Stimulated activated effector memory CD8-positive, alpha-beta T cell treated with anti-CD3 and anti-CD28 coated beads, Interleukin-12 subunit alpha, Interleukin-12 subunit beta, amount 100 ng/mL, for 72 hours (primary cell): Measurements from ENCODE around the gene ZNF438.
A peak's percentile ranks its signal among the peaks of the same experiment; 100 is the strongest.
"Not testable (repeated sequence)": the region's sequence is repeated elsewhere in the genome, so short reads cannot be mapped to it uniquely, and the experiment has no call there.

Source experiments
- ATAC-seq: fragments of 150-1000 bp; cut with Tn5 transposase; 2 replicates; pipeline ENCODE4 v1.10.0; 2021
- DNase-seq, 2 donors: peaks; one replicate each; pipeline ENCODE4 v3.0.0; 2021 to 2022; ENCODE audit warnings: low spot score in 2 of 2
- H3K27ac Mint-ChIP-seq: one replicate; pipeline ENCODE4 v1.8.0; 2022; ENCODE audit warnings: mild to moderate bottlenecking, mixed read lengths
- H3K36me3 Mint-ChIP-seq: one replicate; pipeline ENCODE4 v1.8.0; 2022; ENCODE audit warnings: mild to moderate bottlenecking, mixed read lengths
- H3K4me1 Mint-ChIP-seq: one replicate; pipeline ENCODE4 v1.8.0; 2022; ENCODE audit warnings: mixed read lengths
- H3K4me3 Mint-ChIP-seq: one replicate; pipeline ENCODE4 v1.8.0; 2022; ENCODE audit warnings: mild to moderate bottlenecking, mixed read lengths
- H3K9me3 Mint-ChIP-seq: one replicate; pipeline ENCODE4 v1.8.0; 2022; ENCODE audit warnings: mixed read lengths

Gene ZNF438

DNA sequence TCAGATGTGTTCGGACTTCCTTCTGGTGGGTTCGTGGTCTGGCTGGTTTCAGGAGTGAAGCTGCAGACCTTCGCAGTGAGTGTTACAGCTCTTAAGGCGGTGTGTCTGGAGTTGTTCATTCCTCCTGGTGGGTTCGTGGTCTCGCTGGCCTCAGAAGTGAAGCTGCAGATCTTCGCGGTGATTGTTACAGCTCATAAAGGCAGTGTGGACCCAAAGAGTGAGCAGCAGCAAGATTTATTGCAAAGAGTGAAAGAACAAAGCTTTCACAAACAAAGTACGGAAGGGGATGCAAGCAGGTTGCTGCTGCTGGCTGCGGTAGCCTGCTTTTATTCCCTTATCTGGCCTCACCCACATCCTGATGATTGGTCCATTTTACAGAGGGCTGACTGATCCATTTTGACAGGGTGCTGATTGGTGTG is 102.3 kb downstream of the ZNF438 start:
- not testable (repeated sequence) for H3K4me1 Mint-ChIP-seq, H3K36me3 Mint-ChIP-seq, DNase-seq, ATAC-seq, H3K9me3 Mint-ChIP-seq, H3K27ac Mint-ChIP-seq
- H3K4me3 Mint-ChIP-seq = peak overlapping the region; percentile 25

DNA sequence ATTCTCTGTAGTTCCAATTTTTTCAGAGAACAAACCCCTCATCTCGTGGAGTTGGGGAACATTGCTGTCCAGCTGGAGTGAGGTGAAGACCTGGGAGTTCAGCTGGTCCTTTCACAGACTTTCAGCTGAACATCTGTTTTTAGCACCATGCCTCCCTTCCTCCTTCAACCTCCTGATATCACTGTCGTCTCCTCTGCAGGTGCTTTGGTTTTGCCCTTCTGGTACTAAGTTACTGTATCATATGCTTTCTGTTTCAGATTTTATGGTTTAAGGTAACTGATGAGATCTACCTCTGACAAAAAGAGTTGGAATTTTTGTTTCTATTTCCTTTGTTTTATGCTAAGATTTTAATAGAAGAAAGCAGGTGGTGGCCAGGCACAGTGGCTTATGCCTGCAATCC is 102.9 kb downstream of the ZNF438 start:
- ATAC-seq (no peak), DNase-seq (no peak)
- peak overlapping the region; percentile 25 for H3K4me3 Mint-ChIP-seq
- H3K9me3 Mint-ChIP-seq = peaks cover 10% of the 10 kb centered on the region
- H3K27ac Mint-ChIP-seq = no peak overlapping the region
- peaks cover 6% of the 10 kb centered on the region for H3K36me3 Mint-ChIP-seq
- H3K4me1 Mint-ChIP-seq = peaks cover 8% of the 10 kb centered on the region

DNA sequence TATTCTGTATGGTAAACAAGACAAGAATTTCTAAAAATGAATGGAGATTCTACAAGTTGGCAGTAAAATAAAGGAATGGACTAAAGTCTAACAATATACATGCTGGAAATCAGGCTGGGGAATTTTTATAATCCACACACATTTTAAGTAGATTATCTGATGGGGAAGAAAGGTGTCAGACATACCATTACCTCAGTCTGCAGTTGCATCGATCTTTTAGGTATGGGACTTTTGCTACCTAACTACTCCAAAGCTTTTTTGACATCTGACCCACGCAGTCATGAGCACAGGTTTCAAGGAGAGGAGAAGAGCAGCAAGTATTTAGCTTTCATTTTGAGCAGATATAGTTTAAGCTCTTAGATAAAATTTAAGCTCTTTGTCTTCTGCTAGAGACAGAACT is 113.0 kb downstream of the ZNF438 start:
- Mint-ChIP-seq H3K4me1 (no peaks in the 10 kb centered on the region), H3K27ac (no peak overlapping the region)
- no peak for DNase-seq

DNA sequence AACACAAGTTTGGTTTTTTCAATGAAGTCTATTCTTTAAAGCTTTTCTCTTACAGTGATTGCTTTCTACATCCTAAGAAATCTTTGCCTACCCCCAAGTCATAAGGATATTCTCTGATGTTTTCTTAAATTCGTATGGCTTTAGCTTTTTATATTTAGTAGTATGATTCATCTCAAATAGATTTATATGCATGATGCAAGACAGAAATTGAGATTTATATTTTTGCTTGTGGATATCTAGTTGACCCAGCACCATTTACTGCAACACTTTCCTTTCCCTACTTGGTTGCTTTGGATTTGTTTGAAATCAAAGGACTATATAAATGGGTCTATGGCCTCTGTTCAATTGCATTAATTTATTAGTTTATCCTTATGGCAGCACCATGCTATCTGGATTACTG is 113.9 kb downstream of the ZNF438 start:
- DNase-seq = no peak
- Mint-ChIP-seq H3K4me3 (no peak overlapping the region), H3K36me3 (no peaks in the 10 kb centered on the region), H3K4me1 (no peaks in the 10 kb centered on the region), H3K9me3 (no peaks in the 10 kb centered on the region), H3K27ac (no peak overlapping the region)
- ATAC-seq = no peak

More for the DNA sequence above, 113.0 kb downstream of the ZNF438 start:
- H3K36me3 Mint-ChIP-seq = no peaks in the 10 kb centered on the region
- no peaks in the 10 kb centered on the region for H3K9me3 Mint-ChIP-seq
- no peak overlapping the region for H3K4me3 Mint-ChIP-seq
- ATAC-seq = no peak

DNA sequence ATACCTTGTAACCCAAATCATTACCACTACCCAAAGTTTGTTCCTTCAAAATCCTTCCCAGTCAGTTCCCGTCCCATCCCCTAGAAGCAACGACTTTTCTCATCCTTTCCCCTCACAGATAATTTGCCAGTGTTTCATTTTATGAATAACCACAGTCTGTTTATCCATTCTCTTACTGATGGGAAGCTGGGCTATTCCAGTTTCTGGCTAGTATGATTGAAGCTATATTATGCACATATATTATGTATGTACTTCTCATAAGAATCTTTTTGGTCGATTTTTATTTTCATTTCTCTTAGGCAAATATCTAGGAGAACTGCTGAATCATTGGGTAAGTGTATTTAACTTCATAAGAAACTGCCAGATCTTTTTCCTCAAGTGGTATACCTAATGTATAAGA is 114.6 kb downstream of the ZNF438 start:
- Mint-ChIP-seq H3K36me3 (no peaks in the 10 kb centered on the region), H3K4me1 (no peaks in the 10 kb centered on the region), H3K9me3 (no peaks in the 10 kb centered on the region), H3K27ac (no peak overlapping the region), H3K4me3 (no peak overlapping the region)
- no peak for ATAC-seq
- no peak for DNase-seq

DNA sequence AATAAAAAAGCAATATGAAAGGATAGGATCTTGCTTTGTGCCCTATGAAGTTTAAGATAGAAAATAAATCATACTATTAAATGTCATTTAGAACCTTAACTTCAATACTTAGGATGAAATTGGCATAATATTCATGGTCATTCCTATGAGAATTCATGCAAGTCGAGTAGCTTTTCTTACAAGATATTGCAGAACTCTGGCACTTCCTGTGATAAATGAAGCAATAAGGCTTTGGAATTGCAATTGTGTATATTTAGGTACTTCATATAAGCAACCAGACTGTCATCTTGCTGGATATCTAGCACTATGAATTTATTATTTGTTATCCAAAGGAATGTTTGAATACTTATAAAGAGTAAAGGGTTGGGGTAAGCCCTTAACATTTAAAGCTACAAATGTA is 116.5 kb downstream of the ZNF438 start:
- H3K9me3 Mint-ChIP-seq = no peaks in the 10 kb centered on the region
- H3K36me3 Mint-ChIP-seq = no peaks in the 10 kb centered on the region
- no peak overlapping the region for H3K4me3 Mint-ChIP-seq
- no peaks in the 10 kb centered on the region for H3K4me1 Mint-ChIP-seq
- no peak for ATAC-seq
- no peak for DNase-seq
- no peak overlapping the region for H3K27ac Mint-ChIP-seq

DNA sequence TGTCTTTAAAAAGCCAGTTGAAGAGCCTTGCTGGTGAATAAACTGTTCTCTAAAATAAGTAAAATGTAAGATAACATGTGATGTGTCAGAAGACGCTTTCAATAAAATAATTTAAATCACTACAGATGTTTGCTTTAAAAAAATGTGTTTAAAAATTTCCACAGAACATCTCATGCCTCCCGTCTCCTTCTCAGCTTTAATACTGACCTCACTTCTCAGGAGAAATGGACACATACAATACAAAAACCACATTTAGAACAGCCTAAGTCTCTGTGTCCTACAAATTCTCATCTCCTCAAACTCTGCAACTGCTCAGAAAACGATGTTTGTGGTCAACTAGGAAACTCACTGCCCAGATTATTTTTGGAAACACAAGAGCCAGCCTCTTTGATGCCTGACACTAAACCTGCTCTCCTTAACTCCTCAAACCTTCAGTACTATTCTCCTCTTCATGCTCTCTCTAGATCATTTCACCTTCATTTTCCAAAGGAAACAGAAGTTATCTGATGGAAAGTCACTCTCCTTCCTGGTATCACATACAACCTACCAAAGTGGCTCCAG is 120.3 kb downstream of the ZNF438 start:
- Mint-ChIP-seq H3K27ac (no peak overlapping the region), H3K4me3 (no peak overlapping the region)

DNA sequence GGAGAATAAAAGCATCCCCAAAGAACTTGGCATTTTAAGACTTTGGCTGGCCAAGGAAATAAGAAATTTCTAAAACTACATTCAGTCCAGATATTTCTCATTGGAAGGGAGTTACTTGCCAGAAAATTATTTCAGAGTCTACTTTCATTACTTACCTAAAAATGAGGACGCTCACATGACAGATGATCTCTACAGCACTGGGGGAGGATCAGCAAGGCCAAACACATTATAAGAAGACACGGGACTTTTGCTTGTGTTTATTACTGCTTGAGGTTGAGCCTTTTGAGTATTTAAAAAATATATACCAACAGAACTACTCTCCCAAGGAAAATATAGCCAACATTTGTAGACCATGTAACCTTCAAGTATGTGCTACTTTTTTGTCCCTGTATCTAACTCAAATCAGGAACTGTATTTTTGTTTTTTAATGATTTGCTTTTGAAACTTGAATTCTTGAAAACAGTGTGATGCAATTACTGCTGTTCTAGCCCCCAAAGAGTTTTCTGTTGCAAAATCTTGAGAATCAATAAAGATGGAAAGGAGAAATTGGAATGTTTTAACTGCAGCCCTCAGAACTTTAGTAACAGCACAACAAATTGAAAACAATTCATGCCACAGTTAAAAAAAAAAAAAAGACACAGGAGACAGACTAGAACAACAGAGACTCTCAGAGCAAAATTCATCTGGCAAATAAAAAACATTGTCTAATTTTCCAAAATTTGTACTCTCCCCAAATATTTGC is 128.1 kb downstream of the ZNF438 start:
- ATAC-seq (no peak), DNase-seq (no peak)
- H3K9me3 Mint-ChIP-seq = peaks cover 3% of the 10 kb centered on the region
- H3K4me1 Mint-ChIP-seq = no peaks in the 10 kb centered on the region
- peaks cover 6% of the 10 kb centered on the region for H3K36me3 Mint-ChIP-seq
- peak overlapping the region; percentile 20 for H3K27ac Mint-ChIP-seq
- H3K4me3 Mint-ChIP-seq = no peak overlapping the region

More for the DNA sequence above, 120.3 kb downstream of the ZNF438 start:
- Mint-ChIP-seq H3K36me3 (peaks cover 6% of the 10 kb centered on the region), H3K4me1 (no peaks in the 10 kb centered on the region), H3K9me3 (no peaks in the 10 kb centered on the region)
- DNase-seq = no peak
- no peak for ATAC-seq

DNA sequence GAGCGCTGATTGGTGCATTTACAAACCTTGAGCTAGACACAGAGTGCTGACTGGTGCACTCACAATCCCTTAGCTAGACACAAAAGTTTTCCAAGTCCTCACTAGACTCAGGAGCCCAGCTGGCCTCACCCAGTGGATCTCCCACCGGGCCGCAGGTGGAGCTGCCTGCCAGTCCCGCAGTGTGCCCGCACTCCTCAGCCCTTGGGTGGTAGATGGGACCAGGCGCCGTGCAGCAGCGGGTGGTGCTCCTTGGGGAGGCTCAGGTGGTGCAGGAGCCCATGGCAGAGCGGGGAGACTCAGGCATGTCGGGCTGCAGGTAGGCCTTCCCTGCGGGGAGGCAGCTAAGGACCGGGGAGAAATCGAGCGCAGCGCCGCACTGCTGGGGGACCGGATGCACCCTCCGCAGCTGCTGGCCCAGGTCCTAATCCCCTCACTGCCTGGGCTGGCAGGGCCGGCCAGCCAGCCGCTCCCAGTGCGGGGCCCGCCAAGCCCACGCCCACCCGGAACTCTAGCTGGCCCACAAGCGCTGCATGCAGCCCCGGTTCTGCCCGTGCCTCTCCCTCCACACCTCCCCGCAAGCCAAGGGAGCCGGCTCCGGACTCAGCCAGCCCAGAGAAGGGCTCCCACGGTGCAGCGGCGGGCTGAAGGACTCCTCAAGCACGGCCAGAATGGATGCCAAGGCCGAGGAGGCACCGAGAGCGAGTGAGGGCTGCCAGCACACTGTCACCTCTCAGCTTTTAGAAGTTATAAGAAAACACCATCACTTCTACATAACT is 128.9 kb downstream of the ZNF438 start:
- DNase-seq = no peak
- Mint-ChIP-seq H3K4me1 (peaks cover 4% of the 10 kb centered on the region), H3K4me3 (no peak overlapping the region), H3K27ac (no peak overlapping the region), H3K9me3 (peaks cover 3% of the 10 kb centered on the region), H3K36me3 (peaks cover 3% of the 10 kb centered on the region)
- no peak for ATAC-seq

DNA sequence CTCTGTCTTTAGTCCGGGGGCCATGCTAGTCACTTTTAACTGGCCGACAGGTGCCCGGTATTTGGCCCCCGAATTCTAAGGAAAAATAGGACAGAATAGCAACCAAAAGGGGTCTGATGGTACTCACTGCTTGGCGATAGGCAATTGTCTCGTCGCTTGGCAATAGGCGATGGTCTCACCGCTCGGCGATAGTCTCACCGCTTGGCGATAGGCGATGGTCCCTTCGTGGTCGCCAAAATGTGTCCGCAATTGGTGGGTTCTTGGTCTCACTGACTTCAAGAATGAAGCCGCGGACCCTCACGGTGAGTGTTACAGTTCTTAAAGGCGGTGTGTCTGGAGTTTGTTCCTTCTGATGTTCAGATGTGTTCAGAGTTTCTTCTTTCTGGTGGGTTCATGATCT is 130.2 kb downstream of the ZNF438 start:
- DNase-seq, H3K9me3 Mint-ChIP-seq, H3K4me3 Mint-ChIP-seq, H3K36me3 Mint-ChIP-seq, ATAC-seq, H3K27ac Mint-ChIP-seq: not testable (repeated sequence)
- peaks cover 12% of the 10 kb centered on the region for H3K4me1 Mint-ChIP-seq

DNA sequence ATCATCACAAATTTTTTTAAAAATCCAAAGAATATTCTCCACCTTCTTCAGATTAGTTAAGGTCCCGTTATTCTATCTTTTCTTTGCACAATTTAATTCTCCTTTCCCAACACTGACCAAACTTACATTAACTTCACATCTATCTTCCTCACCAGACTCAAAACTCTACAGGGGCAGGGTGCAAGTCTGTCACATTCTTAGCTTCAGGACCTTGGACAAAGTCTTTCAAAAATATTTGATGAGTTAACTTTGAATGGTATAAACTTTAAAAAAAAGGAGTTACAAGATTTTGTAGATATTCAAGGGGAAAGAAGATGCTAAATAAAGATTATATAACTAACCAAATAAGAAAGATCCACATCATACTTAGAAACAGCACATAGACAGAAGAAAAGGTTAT is 132.7 kb downstream of the ZNF438 start:
- peaks cover 3% of the 10 kb centered on the region for H3K9me3 Mint-ChIP-seq
- ATAC-seq (no peak), DNase-seq (no peak)
- no peaks in the 10 kb centered on the region for H3K36me3 Mint-ChIP-seq
- peaks cover 12% of the 10 kb centered on the region for H3K4me1 Mint-ChIP-seq
- no peak overlapping the region for H3K4me3 Mint-ChIP-seq
- H3K27ac Mint-ChIP-seq = no peak overlapping the region

DNA sequence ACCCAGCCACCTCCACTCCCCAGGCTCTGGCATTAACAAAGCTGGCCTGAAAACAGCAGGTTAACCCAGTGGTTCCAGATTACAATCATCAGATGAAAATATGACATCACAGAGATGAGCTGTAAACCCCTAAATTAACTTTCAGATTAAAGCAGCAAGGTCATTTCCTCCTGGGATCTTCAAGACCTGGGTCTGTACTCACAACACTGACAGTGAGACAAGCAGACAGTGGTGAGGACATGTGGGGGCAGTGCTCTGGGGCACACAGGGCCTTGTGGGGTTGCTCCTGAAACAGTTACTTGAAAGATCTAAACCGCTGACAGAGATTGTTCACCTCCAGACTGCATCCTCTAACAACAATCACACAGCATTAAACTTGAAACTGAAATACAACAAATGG is 134.1 kb downstream of the ZNF438 start:
- H3K4me3 Mint-ChIP-seq = peak overlapping the region; percentile 37
- ATAC-seq (peak; percentile 100), DNase-seq (peak; percentile 11 to 67)
- peaks cover 12% of the 10 kb centered on the region for H3K4me1 Mint-ChIP-seq
- H3K9me3 Mint-ChIP-seq = peaks cover 3% of the 10 kb centered on the region
- H3K36me3 Mint-ChIP-seq = no peaks in the 10 kb centered on the region
- H3K27ac Mint-ChIP-seq = peak overlapping the region; percentile 78

DNA sequence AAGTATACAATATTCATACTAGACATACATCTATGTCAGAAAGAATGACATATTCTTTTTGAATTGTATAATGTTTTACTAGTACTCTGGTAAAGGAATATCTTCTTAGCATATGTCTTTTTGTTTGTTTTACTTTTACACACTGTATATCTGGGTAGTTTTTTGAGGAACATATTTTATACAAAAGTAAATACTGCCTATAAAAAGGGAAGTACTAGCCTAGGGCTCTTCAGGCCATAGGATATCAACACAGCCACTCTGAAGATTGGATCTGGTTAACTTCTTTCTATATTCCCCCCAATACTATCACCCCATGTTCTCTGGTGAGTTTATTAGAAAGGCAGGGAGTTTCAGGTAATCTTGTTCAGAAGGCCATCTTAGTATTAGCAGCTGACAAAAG is 134.6 kb downstream of the ZNF438 start:
- peaks cover 12% of the 10 kb centered on the region for H3K4me1 Mint-ChIP-seq
- H3K4me3 Mint-ChIP-seq = peak overlapping the region; percentile 37
- peak overlapping the region; percentile 78 for H3K27ac Mint-ChIP-seq
- peaks cover 3% of the 10 kb centered on the region for H3K9me3 Mint-ChIP-seq
- no peaks in the 10 kb centered on the region for H3K36me3 Mint-ChIP-seq
- no peak for DNase-seq
- no peak for ATAC-seq

DNA sequence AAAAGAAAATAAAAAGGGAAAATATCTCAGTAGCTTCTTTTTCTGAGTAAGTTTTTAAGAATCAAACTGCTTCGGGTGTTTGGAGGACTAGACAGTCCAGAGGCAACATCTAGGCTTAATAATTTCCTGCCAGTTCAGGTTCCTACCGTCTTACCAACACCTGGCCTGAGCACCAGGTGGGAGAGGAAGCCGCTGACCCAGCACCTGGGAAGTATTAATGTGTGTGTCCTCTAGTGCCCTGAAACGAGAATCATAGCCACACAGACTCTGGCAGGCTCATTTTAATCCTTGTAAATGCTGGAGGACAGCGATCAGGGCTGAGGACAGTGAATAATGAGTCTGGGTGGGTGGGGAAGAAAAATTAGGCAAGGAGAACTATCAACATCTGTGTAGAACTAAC is 137.4 kb downstream of the ZNF438 start:
- Mint-ChIP-seq H3K9me3 (peaks cover 3% of the 10 kb centered on the region), H3K4me3 (no peak overlapping the region), H3K27ac (no peak overlapping the region), H3K4me1 (peaks cover 12% of the 10 kb centered on the region), H3K36me3 (no peaks in the 10 kb centered on the region)
- ATAC-seq = no peak
- DNase-seq = no peak

DNA sequence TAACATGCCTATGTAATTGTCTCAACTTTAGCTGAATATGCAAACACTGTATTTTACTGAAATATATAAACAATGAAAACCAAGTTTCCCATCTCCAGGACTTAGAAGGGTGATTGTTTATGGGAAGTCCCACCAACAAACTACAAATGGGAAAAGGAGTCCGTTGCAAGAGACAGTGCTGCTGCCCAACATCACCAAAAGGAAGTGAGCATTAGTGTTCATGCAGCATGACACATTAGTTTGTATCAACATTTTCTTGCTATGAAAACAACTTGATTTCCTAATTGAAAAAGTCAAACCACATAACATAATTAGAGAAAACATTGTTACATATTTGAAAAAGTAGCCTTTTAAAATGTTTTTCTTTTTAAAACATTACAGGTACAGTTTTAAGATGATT is 138.5 kb downstream of the ZNF438 start:
- Mint-ChIP-seq H3K27ac (no peak overlapping the region), H3K4me1 (peaks cover 12% of the 10 kb centered on the region), H3K36me3 (no peaks in the 10 kb centered on the region), H3K4me3 (no peak overlapping the region), H3K9me3 (no peaks in the 10 kb centered on the region)
- ATAC-seq (no peak), DNase-seq (no peak)

DNA sequence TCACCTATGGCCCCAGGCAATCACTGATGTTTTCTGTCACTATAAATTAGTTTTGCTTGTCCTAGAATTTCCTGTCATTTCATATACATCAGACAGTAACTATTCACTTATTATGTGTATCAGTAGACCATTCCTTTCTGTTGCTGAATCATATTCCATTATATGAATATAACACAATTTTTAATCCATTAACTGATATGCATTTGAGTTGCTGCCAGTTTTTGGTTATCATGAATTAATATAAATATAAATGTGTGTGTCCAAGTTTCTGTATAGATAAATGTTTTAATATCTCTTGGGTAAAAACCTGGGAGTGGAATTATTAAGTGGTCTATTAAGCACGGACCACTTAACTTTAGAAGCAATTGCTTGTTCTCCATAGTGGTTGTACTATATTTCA is 143.8 kb downstream of the ZNF438 start:
- Mint-ChIP-seq H3K36me3 (no peaks in the 10 kb centered on the region), H3K27ac (peak overlapping the region; percentile 21), H3K4me1 (no peaks in the 10 kb centered on the region), H3K9me3 (no peaks in the 10 kb centered on the region), H3K4me3 (no peak overlapping the region)
- no peak for DNase-seq
- ATAC-seq = no peak
